ENCODE measurements around the gene UNG. TPM values are rescaled to one million over a fixed set of nuclear protein-coding genes. Genes with fewer than 3 reads are reported as not detected.
A peak's percentile ranks its signal among the peaks of the same experiment; 100 is the strongest.

The UNG gene
- total and polyA plus RNA-seq, 9 of the 15 experiments (the other 6 are each of a cell fraction or from before 2014, with no cell fraction given), result 8.4 to 59.8 (median 41.0) TPM

DNA sequence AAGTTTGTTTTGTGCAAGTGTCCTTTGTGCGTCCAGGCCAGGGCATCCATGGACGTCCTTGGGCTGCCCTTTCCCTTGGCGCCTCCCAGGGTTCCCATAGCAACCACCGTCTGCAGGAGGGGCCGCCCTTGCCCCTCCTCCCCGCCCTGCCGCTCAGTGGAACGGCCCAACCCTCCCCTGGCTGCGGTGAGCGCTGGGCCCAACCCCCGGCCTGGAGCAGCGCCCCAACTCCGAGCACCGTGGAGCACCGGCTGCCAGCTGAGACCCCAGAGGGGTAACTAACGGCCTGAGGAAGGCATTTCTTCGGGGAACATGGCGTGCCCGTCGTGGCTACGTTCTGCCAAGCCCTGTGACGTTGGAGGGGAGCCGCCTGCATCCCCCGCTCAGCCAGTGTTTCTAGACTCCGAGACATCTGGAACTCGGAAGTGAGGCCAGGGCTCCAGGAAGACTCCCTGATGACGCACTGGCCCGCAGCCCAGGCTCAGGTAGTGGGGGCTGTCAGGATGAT is 13.6 kb downstream of the UNG start (continued):
- 0 out of 2 replicates have a peak, but pooled peaks have one; percentile 46 for TF ChIP-seq ZBTB40 (IDR thresholded peaks at IDR 0.05)
- no peak for TF ChIP-seq ZBTB40 (CRISPR knock-in tag; IDR thresholded peaks at IDR 0.05)
- TF ChIP-seq, protein P1, sequence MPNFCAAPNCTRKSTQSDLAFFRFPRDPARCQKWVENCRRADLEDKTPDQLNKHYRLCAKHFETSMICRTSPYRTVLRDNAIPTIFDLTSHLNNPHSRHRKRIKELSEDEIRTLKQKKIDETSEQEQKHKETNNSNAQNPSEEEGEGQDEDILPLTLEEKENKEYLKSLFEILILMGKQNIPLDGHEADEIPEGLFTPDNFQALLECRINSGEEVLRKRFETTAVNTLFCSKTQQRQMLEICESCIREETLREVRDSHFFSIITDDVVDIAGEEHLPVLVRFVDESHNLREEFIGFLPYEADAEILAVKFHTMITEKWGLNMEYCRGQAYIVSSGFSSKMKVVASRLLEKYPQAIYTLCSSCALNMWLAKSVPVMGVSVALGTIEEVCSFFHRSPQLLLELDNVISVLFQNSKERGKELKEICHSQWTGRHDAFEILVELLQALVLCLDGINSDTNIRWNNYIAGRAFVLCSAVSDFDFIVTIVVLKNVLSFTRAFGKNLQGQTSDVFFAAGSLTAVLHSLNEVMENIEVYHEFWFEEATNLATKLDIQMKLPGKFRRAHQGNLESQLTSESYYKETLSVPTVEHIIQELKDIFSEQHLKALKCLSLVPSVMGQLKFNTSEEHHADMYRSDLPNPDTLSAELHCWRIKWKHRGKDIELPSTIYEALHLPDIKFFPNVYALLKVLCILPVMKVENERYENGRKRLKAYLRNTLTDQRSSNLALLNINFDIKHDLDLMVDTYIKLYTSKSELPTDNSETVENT (CRISPR knock-in tag; IDR thresholded peaks at IDR 0.05), result 0 out of 2 replicates have a peak, but pooled peaks have one; percentile 24
- no peak for TF ChIP-seq TCFL5 (CRISPR knock-in tag; conservative IDR thresholded peaks at IDR 0.05)
- 0 out of 2 replicates have a peak, but pooled peaks have one; percentile 29 for TF ChIP-seq ETV1 (tag; conservative IDR thresholded peaks at IDR 0.05; ENCODE audit: low read depth)
- peak; percentile 32; the same call in 1 of the 2 replicates for TF ChIP-seq RB1 (IDR thresholded peaks at IDR 0.05; ENCODE audit: low read depth)
- TF ChIP-seq ILF3 (IDR thresholded peaks at IDR 0.05; ENCODE audit: borderline replicate concordance), result no peak
- TF ChIP-seq, protein P2, sequence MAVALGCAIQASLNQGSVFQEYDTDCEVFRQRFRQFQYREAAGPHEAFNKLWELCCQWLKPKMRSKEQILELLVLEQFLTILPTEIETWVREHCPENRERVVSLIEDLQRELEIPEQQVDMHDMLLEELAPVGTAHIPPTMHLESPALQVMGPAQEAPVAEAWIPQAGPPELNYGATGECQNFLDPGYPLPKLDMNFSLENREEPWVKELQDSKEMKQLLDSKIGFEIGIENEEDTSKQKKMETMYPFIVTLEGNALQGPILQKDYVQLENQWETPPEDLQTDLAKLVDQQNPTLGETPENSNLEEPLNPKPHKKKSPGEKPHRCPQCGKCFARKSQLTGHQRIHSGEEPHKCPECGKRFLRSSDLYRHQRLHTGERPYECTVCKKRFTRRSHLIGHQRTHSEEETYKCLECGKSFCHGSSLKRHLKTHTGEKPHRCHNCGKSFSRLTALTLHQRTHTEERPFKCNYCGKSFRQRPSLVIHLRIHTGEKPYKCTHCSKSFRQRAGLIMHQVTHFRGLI (CRISPR knock-in tag; IDR thresholded peaks at IDR 0.05), result no peak
- TF ChIP-seq, protein P3, sequence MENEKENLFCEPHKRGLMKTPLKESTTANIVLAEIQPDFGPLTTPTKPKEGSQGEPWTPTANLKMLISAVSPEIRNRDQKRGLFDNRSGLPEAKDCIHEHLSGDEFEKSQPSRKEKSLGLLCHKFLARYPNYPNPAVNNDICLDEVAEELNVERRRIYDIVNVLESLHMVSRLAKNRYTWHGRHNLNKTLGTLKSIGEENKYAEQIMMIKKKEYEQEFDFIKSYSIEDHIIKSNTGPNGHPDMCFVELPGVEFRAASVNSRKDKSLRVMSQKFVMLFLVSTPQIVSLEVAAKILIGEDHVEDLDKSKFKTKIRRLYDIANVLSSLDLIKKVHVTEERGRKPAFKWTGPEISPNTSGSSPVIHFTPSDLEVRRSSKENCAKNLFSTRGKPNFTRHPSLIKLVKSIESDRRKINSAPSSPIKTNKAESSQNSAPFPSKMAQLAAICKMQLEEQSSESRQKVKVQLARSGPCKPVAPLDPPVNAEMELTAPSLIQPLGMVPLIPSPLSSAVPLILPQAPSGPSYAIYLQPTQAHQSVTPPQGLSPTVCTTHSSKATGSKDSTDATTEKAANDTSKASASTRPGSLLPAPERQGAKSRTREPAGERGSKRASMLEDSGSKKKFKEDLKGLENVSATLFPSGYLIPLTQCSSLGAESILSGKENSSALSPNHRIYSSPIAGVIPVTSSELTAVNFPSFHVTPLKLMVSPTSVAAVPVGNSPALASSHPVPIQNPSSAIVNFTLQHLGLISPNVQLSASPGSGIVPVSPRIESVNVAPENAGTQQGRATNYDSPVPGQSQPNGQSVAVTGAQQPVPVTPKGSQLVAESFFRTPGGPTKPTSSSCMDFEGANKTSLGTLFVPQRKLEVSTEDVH (IDR thresholded peaks at IDR 0.05; ENCODE audit: low read depth, partially characterized antibody), result peak; percentile 35

All from K562 (cell line).